Activated CD8-positive, alpha-beta T cell treated with anti-CD3 and anti-CD28 coated beads for 36 hours (primary cell): Measurements from ENCODE around the gene SMARCB1. TPM values are rescaled to one million over a fixed set of nuclear protein-coding genes. Genes with fewer than 3 reads are reported as not detected.

Experiments used
- ATAC-seq: fragments of 200-7000 bp; cut with Tn5 transposase; one replicate; pipeline ENCODE4 v1.10.0; 2021; ENCODE audit warnings: mild to moderate bottlenecking, moderate library complexity
- CTCF ChIA-PET: fragments of 350-600 bp; sonication (Branson Sonifier 250); formaldehyde crosslinking; loops from one replicate; lab custom pipeline; 2021; ENCODE audit warnings: antibody characterized with exemption; lab: Charles Lee
- POLR2A ChIA-PET: fragments of 350-600 bp; sonication (Branson Sonifier 250); formaldehyde crosslinking; loops from one replicate; lab custom pipeline; 2021; ENCODE audit warnings: antibody characterized with exemption; lab: Charles Lee
- DNase-seq: peaks from one replicate; pipeline ENCODE4 v3.0.0-alpha.2; 2020
- H3K27ac Mint-ChIP-seq: one replicate; pipeline ENCODE4 v1.8.0; 2021; ENCODE audit warnings: mild to moderate bottlenecking, mixed read lengths
- H3K27me3 Mint-ChIP-seq: one replicate; pipeline ENCODE4 v1.8.0; 2021; ENCODE audit warnings: mixed read lengths
- H3K36me3 Mint-ChIP-seq: one replicate; pipeline ENCODE4 v1.8.0; 2021; ENCODE audit warnings: low read depth, mixed read lengths
- H3K4me1 Mint-ChIP-seq: one replicate; pipeline ENCODE4 v1.8.0; 2021; ENCODE audit warnings: low read depth, mixed read lengths
- H3K4me3 Mint-ChIP-seq: one replicate; pipeline ENCODE4 v1.8.0; 2021; ENCODE audit warnings: mild to moderate bottlenecking, moderate library complexity, mixed read lengths
- H3K9me3 Mint-ChIP-seq: one replicate; pipeline ENCODE4 v1.8.0; 2021; ENCODE audit warnings: mixed read lengths
- CTCF ChIP-seq: fragments of 200-600 bp; IDR thresholded peaks from one replicate; pipeline ENCODE4 v1.8.0; 2022; ENCODE audit warnings: antibody characterized with exemption, mild to moderate bottlenecking
- intact Hi-C: fragments of 100-400 bp; cut with micrococcal nuclease; formaldehyde crosslinking; loops from one replicate; pipeline ENCODE4 v1.10.0; 2022
- total RNA-seq, 2 experiments: library from RNA; stranded (reverse); gene quantifications; one replicate each; pipeline ENCODE4 v1.2.3, GENCODE V29; 2021

Gene SMARCB1
- total RNA-seq, 2 experiments from 2014 or later: 82.8 to 86.3 TPM

- no peak overlapping the region for H3K27ac Mint-ChIP-seq
- DNase-seq (no peak), ATAC-seq (no peak)
- ChIA-PET CTCF (interaction anchor here (0.8 to 1.6 kb wide), 6 partner anchors 12 to 304 kb away, joined by 3 to 5 read pairs (median 4); partner anchors contain the start of gene SLC2A11), POLR2A (interaction anchor here (1.2 to 1.3 kb wide), 2 partner anchors 13 to 46 kb away, joined by 4 read pairs; no protein-coding TSS in a partner anchor)
- H3K4me3 Mint-ChIP-seq: no peak overlapping the region
- no peaks in the 10 kb centered on the region for H3K9me3 Mint-ChIP-seq
- peaks cover 7% of the 10 kb centered on the region for H3K4me1 Mint-ChIP-seq
- TF ChIP-seq CTCF: no peak
- H3K36me3 Mint-ChIP-seq: no peaks in the 10 kb centered on the region
- intact Hi-C loops: loop anchor here (5.0 kb wide), 1 partner anchor 78 kb away; the partner anchor contains the start of gene CHCHD10
- no peaks in the 10 kb centered on the region for H3K27me3 Mint-ChIP-seq
These were observed 58.7 kb downstream of the SMARCB1 start for GRCh38 chr22:23845265-23846080.

DNA sequence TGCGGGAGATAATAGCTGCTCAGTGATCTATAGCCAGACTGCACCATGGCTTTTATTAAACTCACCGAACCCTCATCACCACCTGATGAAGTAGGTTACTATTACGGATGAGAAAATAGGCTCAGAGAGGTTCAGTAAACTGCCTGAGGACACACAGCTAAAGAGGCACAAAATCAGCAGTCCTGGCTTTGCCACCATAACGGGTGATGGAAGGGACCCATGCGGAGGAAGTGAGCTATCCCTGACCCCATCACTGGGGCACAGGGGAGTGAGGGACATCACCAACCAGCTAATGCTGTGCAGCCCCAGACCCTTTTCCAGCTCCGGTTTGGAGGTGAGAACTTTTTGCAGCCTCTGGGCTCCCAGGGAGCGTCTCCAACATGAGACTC is 59.3 kb downstream of the SMARCB1 start:
- TF ChIP-seq CTCF: no peak
- ChIA-PET POLR2A (interaction anchor here (1.2 kb wide), 1 partner anchor 13 kb away, joined by 4 read pairs; no protein-coding TSS in a partner anchor), CTCF (interaction anchor here (0.8 to 1.6 kb wide), 4 partner anchors 34 to 305 kb away, joined by 3 to 5 read pairs (median 4); no protein-coding TSS in a partner anchor)
- intact Hi-C loops: loop anchor here (5.0 kb wide), 1 partner anchor 79 kb away; the partner anchor contains the start of gene CHCHD10
- ATAC-seq (no peak), DNase-seq (no peak)
- Mint-ChIP-seq H3K4me3 (no peak overlapping the region), H3K9me3 (no peaks in the 10 kb centered on the region), H3K27ac (no peak overlapping the region), H3K4me1 (peaks cover 7% of the 10 kb centered on the region), H3K27me3 (peaks cover under 1% of the 10 kb centered on the region), H3K36me3 (no peaks in the 10 kb centered on the region)

GRCh38 chr22:23847310-23847920 is 60.6 kb downstream of the SMARCB1 start:
- no peaks in the 10 kb centered on the region for H3K36me3 Mint-ChIP-seq
- TF ChIP-seq CTCF: no peak
- H3K9me3 Mint-ChIP-seq: no peaks in the 10 kb centered on the region
- H3K4me1 Mint-ChIP-seq: peaks cover 7% of the 10 kb centered on the region
- intact Hi-C loops: loop anchor here (5.0 kb wide), 1 partner anchor 80 kb away; the partner anchor contains the start of gene CHCHD10
- H3K4me3 Mint-ChIP-seq: no peak overlapping the region
- H3K27ac Mint-ChIP-seq: no peak overlapping the region
- peaks cover 2% of the 10 kb centered on the region for H3K27me3 Mint-ChIP-seq
- DNase-seq (no peak), ATAC-seq (no peak)
- CTCF ChIA-PET: interaction anchor here (6.1 kb wide), 1 partner anchor 78 kb away, joined by 48 read pairs; the partner anchor contains the start of gene CHCHD10
- POLR2A ChIA-PET: interaction anchor here (1.1 kb wide), 1 partner anchor 11 kb away, joined by 4 read pairs; no protein-coding TSS in a partner anchor

GRCh38 chr22:23847991-23848864 is 61.5 kb downstream of the SMARCB1 start:
- Mint-ChIP-seq H3K4me1 (peaks cover 7% of the 10 kb centered on the region), H3K4me3 (no peak overlapping the region), H3K9me3 (no peaks in the 10 kb centered on the region), H3K27ac (no peak overlapping the region), H3K36me3 (no peaks in the 10 kb centered on the region), H3K27me3 (peaks cover 2% of the 10 kb centered on the region)
- TF ChIP-seq CTCF: no peak
- ATAC-seq (no peak), DNase-seq (no peak)
- POLR2A ChIA-PET: interaction anchor here (1.1 kb wide), 1 partner anchor 12 kb away, joined by 4 read pairs; no protein-coding TSS in a partner anchor
- intact Hi-C loops: loop anchor here (5.0 kb wide), 1 partner anchor 81 kb away; the partner anchor contains the start of gene CHCHD10
- CTCF ChIA-PET: interaction anchor here (2.1 to 6.1 kb wide), 3 partner anchors 10 to 79 kb away, joined by 15 to 49 read pairs (median 48); partner anchors contain the start of genes CHCHD10, MIF and SLC2A11
